Measurements from ENCODE around the gene KCNG4.
A peak's percentile ranks its signal among the peaks of the same experiment; 100 is the strongest.

The KCNG4 gene

GRCh38 chr16:84198401-84198800 lies 41.4 kb downstream of the KCNG4 start:
- no peak overlapping the region for H3K27ac ChIP-seq (ENCODE audit: extremely low read depth, low read depth, low read length)
- POLR2A ChIA-PET, result no interaction called here
- peak; percentile 85 for TF ChIP-seq ZNF449 (tag by site-specific recombination; IDR thresholded peaks at IDR 0.05)
- TF ChIP-seq ZNF132 (tag by site-specific recombination; IDR thresholded peaks at IDR 0.05; ENCODE audit: borderline replicate concordance), result no peak

GRCh38 chr16:84197466-84198128 lies 42.2 kb downstream of the KCNG4 start:
- no peaks in the 10 kb centered on the region for H3K4me1 ChIP-seq (ENCODE audit: control insufficient read depth, insufficient read depth, low read length)
- no peak overlapping the region for H3K4me3 ChIP-seq (ENCODE audit: low read depth, low read length)
- no peaks in the 10 kb centered on the region for H3K9me3 ChIP-seq (ENCODE audit: control insufficient read depth, insufficient read depth, low read depth, low read length)
- TF ChIP-seq ZNF239 (tag by site-specific recombination; IDR thresholded peaks at IDR 0.05) (no peak), ZNF48 (tag by site-specific recombination; IDR thresholded peaks at IDR 0.05) (no peak), ZFP3 (tag by site-specific recombination; IDR thresholded peaks at IDR 0.05; ENCODE audit: low read depth) (no peak), ZNF302 (tag by site-specific recombination; IDR thresholded peaks at IDR 0.05; ENCODE audit: low read depth) (no peak), ATF2 (tag by site-specific recombination; IDR thresholded peaks at IDR 0.05; ENCODE audit: low read depth) (no peak), ZNF747 (tag by site-specific recombination; IDR thresholded peaks at IDR 0.05) (no peak), ZNF202 (tag by site-specific recombination; IDR thresholded peaks at IDR 0.05; ENCODE audit: borderline replicate concordance) (no peak), FEZF1 (tag by site-specific recombination; IDR thresholded peaks at IDR 0.05) (no peak), GLI4 (tag by site-specific recombination; IDR thresholded peaks at IDR 0.05) (no peak), PRDM10 (tag by site-specific recombination; IDR thresholded peaks at IDR 0.05) (no peak), CTCF (tag by site-specific recombination; IDR thresholded peaks at IDR 0.05) (no peak), SCRT1 (tag by site-specific recombination; IDR thresholded peaks at IDR 0.05; ENCODE audit: borderline replicate concordance) (no peak), ZBTB7A (tag by site-specific recombination; IDR thresholded peaks at IDR 0.05; ENCODE audit: low read depth) (no peak), ZNF157 (tag by site-specific recombination; IDR thresholded peaks at IDR 0.05) (no peak), ZNF26 (tag by site-specific recombination; IDR thresholded peaks at IDR 0.05) (no peak), ZNF174 (tag by site-specific recombination; IDR thresholded peaks at IDR 0.05) (no peak), KLF7 (tag by site-specific recombination; IDR thresholded peaks at IDR 0.05; ENCODE audit: borderline replicate concordance) (no peak), ZNF391 (tag by site-specific recombination; IDR thresholded peaks at IDR 0.05; ENCODE audit: borderline replicate concordance, low read depth) (no peak), PRDM6 (tag by site-specific recombination; IDR thresholded peaks at IDR 0.05) (no peak)
- no peaks in the 10 kb centered on the region for H3K36me3 ChIP-seq (ENCODE audit: control insufficient read depth in 2 of 2, insufficient read depth in 1 of 2, low read length in 2 of 2)
- H3K27ac ChIP-seq (ENCODE audit: extremely low read depth, low read depth, low read length), result no peak overlapping the region
- POLR2A ChIA-PET, result no interaction called here
- CTCF ChIA-PET, result no interaction called here

More at GRCh38 chr16:84198401-84198800, 41.4 kb downstream of the KCNG4 start:
- no peaks in the 10 kb centered on the region for H3K36me3 ChIP-seq (ENCODE audit: control insufficient read depth in 2 of 2, insufficient read depth in 1 of 2, low read length in 2 of 2)
- CTCF ChIA-PET, result interaction anchor here (1.2 kb wide), 1 partner anchor 11 kb away, joined by 5 read pairs; the partner anchor contains the start of gene TAF1C
- H3K4me1 ChIP-seq (ENCODE audit: control insufficient read depth, insufficient read depth, low read length), result no peaks in the 10 kb centered on the region
- H3K9me3 ChIP-seq (ENCODE audit: control insufficient read depth, insufficient read depth, low read depth, low read length), result no peaks in the 10 kb centered on the region
- H3K4me3 ChIP-seq (ENCODE audit: low read depth, low read length), result no peak overlapping the region

Measured in HEK293 (cell line).